HG02885 (cell line): ENCODE measurements around the gene FAAH.
A peak's percentile ranks its signal among the peaks of the same experiment; 100 is the strongest.

Experiments
- ATAC-seq: cut with Tn5 transposase; IDR thresholded peaks from one replicate; pipeline ENCODE4 v1.9.1; 2021; ENCODE audit warnings: mild to moderate bottlenecking; ENCODE audit not compliant: unreplicated experiment, poor library complexity

The FAAH gene

DNA sequence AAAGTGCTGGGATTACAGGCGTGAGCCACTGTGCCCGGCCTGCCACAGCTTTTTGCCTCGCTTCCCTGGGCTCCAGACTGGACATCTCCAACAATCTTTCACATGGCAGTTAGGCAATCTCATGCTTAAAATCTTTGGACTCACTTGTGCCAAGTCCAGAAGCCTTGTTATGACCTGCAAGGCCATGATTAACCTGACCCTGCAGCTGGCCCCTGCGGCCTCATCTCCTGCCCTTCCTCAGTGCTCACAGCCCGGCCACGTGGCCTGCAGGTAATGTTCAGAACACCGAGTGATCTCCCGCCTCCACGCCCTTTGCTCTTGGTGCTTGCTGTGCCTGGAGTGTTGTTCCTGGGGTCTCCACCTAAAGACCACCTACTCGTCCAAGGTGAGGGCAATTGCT lies 24.9 kb downstream of the FAAH start:
- no peak for ATAC-seq

DNA sequence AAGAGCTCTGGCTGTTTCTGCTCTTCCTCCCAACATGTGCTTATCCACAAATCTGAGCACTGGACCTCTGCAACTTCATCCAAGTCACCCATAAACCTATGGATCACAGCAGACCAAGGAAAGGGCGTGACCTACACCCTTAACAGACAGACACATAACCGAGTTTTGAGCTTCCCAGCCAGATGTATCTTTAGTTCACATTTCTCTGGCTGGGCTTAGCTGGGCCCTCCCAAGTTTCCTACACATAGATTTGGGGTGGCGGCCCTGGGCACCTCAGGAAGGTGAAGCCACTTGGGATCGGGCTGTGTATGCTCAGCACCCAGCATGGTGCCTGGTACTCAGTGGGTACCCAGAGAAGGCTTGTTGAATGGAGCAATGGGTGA lies 26.4 kb downstream of the FAAH start:
- ATAC-seq, result no peak

DNA sequence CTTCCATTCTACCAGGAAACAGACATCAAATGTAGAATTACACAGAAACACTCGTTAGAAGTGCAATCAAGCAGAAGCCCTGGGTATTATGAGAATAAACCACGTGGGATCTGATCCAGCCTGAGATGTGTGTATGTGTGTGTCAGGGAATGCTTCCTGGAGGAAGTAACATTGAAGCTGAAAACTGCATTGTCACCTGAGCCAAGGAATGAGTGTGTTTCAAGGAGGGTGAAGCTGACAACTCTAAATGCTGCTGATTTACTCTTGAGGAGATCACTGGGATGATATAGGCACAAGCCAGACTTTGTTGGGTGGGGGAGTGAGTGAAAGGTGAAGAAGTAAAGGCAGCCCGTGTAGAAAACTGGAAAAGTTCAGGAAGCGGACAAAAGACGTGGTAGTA lies 27.6 kb downstream of the FAAH start:
- ATAC-seq, result no peak

DNA sequence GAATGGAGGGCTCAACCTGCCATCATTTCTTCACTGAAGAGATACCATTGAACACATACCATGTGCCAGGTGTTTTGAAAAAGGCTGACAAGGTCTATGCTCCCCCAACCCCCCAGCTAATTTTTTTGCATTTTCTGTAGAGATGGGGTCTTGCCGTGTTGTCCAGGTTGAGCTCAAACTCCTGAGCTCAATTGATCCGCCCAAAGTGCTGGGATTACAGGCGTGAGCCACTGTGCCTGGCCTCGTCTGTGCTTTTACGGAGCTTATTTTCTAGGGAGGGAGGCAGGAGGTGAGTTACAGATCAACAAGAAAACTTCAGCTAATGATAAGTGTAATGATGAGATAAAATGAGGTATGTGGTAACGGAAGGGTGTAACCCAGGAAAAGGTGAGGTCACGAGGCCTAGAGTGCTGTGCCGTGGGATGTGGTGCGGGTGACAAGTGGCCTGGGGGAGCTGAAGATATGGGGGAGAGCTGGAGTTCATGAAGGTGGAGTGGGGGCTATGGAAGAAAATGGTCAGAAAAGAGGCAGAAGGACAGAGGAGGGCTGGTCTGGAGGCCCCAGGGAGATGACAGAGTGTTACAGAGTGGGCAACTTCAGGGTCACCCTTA lies 28.2 kb downstream of the FAAH start:
- ATAC-seq, result no peak

DNA sequence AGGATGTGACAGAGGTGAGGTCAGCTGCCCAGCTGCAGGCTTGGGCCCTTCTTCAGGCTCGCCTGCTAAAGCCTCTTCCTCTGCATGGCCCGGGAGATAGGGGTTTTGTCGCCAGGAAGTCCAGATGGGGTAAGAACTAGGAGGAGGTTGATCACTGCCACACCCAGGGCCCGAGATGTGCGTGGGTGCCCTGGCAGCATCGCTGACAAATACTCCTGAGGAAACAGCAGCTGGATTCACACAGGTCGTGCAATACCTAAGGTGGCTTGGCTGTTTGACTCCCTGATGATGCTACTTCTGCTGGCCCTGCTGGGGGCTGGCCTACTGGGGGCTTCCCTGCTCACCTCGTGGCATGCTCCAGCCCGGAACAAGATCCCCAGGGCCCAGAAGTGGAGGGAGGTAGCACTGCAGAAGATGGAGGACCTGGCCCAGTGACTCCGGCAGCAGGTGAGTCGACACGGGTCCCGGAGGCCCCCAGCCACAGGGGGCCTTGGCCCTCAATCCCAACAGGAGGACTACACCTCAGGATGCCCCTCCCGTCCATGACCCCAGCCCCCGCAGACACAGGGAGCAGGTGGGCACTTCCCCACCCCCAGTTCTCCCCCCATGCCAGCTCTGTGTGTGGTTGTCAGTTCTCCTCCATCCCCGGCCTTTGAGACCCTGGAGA lies 29.6 kb downstream of the FAAH start:
- ATAC-seq, result no peak

DNA sequence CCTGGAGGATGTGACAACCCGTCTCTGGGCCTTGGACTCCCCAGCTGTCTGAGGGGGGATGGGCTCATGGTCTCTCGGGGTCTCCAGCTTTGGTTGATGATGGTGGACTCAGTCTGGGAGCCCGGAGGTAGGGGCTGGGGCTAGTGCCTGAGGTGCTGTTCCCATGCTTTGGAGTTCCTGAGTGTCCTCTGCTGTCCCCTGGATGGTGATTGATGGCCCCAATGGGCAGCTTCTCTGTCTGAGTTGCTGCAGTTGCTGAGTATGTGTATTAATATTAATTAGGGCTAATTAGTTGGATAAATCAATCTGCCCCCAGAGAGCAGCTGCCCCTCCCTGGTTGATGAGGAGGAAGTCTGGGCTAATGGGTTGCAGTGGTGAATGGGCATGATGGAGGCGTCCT lies 30.6 kb downstream of the FAAH start:
- no peak for ATAC-seq

DNA sequence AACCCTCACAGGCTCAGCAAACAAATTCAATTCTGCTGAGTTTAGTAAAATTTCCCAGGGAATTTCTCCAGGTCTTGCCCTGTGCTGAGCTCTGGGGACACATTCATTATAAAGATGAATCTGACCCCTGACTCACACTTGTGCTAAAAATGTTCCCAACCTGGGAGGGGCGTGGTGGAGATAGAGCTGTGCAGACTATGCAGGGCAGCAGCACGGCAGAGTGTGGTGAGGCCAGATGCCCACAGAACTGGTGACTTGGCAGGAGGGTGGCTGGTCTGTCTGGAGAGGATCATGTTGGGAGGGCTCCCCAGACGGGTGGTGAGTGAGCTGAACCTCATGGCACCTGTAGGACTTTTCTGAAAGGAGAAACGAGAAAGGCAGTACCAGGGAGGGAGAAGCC lies 31.6 kb downstream of the FAAH start:
- ATAC-seq, result no peak

DNA sequence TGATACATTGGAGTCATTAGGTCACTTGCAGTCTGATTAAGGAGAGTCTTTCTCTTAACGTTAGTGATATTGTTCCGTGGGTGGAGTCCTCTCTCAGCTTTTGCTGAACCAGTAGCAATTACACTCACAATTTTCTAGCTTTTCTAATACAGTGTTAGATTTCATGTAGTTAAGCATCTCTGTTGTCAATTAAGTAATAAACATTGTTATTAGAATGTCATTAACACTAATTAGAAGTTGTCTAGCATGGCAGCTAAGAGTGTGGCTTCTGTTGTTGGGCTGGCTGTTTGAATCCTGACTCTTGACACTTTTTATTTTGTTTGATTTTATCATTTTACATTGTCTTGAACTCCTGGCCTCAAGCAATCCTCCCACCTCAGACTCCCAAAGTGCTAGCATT lies 33.4 kb downstream of the FAAH start:
- no peak for ATAC-seq

DNA sequence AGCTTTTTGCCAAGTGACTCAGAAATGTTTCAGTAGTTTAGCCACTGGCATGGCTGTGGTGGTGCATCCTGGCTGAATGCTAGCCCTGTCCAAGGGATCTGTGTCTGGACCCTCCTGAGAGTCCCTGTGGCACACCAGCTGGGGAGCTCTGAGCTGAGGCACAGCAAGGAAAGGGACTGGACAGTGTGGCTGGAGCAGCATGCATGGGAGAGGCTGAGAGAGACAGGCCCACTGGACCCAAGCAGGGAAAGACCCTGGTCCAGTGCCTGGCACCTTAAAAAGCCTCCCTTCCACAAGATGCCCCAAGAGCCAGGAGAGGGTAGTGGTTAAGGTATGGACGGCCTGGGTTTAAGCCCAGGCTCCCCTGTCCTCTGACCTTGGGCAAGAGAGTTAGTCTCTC lies 35.3 kb downstream of the FAAH start:
- no peak for ATAC-seq

DNA sequence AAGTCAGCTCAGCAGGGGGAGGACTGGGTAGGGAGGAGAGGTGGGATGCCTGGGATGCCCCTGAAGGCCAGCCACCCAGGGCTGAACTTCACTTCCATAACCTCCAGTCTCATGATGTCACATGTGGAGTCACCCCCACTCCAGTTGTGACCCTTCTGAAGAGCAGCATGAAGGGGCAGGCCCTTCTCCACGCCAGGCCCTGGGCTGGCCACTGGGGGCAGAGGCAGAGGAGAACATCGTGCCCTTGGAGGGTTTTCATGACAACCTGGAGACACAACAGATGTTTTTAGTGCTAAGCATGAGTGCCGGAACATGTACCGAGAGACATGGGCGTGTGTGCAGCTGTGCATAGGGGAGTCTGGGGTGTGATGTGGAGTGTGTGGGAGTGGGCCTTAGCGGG lies 37.6 kb downstream of the FAAH start:
- ATAC-seq, result no peak

DNA sequence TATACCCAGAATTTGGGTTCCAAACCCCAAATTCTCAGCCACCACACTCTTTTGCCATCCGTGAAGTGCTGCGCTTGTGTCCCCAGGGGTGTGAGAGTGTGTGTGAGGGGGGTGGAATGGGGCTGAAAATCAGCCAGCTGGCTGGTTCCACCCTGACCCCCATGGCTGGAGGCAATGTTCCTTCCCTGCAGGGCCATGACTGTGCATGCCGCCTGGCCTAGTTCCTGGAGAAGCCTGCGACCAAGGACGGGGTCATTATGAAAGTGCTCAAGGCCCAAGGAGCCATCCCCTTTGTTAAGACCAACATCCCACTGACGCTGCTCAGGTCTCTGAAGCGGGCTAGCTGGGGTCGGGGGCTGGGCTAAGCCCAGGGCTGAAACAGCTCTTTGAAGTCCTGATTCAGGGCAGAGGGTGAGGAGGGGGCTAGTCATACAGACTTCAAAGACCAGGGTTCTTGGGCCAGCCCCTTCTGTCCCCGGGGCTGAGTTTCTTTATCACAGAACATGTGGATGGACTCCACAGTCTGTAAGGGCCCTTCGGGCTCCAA lies 38.7 kb downstream of the FAAH start:
- ATAC-seq, result no peak

DNA sequence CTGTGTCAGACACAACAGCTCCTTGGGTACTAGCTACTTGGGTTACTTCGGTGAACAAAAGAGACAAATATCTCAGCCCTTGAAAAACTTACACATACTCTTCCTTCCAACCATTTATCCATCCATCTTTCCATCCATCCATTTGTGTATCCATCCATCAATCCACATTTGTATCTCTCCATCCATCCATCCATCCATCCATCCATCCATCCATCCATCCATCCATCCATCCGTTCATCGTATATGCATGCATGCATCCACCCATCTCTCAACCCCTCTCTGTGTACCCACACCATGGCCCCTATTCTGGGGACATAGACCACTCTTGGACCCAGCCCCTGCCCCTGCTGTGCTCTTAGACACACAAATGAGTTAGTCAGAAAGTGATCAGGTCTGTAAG lies 40.2 kb downstream of the FAAH start:
- ATAC-seq, result no peak

DNA sequence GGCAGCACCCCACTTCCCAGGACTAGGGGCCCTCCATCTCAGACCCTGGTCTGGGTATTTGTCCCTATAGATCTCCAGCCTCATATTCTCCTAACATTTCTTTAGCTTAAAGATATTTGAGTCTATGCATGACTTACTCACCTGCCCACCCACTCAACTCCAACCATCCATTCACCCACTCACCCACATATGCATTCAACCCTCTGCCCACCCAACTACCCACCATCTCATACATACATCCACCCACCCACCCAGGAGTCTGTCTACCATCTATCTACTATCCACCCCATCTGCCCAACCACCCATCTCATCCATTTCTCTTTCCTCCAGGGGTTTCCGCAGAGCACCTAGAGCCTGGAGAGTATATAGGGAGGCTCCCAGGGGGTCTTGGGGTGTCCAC lies 42.7 kb downstream of the FAAH start:
- no peak for ATAC-seq

DNA sequence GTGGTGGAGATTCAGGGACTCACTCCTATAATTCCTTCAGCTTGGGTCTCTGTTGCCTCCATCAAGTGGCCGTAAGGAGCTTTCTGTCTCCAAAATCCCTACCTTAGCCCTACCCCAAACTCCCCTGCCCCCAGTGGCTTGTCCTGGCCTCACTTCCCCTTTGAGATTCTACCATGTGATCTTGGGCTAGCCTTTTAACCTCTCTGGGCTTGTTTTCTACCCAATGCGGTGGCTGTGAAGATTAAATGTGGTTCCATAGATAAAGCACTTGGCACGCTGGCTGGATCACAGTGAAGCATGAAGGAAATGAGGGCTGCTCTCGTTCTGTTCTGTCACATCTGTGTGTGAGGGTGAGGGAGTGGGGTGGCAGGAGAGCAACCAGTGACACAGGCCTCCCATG lies 43.6 kb downstream of the FAAH start:
- no peak for ATAC-seq

DNA sequence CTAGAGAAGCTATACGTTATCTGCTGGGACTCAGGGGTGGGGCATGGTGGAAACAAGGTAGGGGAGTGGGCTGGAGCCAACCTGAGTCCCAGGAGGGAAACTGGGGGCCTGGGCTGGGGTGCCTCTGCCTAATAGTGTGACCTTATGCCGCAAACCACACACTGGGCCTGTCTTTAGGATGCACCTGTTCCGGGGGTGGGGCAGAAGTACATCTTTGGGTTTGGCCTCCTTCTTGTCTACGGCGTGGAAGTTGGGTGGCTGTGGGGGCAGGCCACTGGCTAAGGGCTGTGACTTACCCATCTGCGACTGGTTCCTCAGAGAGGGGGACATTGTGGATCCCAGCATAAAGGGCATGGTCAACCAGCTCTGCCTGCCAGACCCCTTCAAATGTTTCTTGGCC lies 44.2 kb downstream of the FAAH start:
- ATAC-seq, result no peak

DNA sequence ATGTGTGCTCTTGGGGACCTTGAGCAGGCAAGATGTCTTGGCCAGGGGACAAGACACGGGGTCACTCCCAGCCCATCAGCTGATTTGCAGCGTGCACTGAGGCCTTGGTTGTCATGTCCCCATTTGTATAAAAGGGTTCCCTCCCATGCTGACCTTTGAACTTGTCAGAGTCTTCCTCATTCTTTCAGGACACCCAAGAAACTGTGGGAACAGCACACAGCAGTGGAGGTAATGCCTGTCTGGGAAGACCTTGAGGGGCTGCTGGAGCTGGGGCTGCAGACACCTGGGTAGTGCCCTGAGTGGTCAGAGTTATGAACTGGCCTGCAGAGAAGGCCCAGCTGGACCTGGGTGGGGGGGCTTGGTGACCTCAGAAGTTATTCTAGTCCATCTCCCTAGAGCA lies 46.4 kb downstream of the FAAH start:
- no peak for ATAC-seq

DNA sequence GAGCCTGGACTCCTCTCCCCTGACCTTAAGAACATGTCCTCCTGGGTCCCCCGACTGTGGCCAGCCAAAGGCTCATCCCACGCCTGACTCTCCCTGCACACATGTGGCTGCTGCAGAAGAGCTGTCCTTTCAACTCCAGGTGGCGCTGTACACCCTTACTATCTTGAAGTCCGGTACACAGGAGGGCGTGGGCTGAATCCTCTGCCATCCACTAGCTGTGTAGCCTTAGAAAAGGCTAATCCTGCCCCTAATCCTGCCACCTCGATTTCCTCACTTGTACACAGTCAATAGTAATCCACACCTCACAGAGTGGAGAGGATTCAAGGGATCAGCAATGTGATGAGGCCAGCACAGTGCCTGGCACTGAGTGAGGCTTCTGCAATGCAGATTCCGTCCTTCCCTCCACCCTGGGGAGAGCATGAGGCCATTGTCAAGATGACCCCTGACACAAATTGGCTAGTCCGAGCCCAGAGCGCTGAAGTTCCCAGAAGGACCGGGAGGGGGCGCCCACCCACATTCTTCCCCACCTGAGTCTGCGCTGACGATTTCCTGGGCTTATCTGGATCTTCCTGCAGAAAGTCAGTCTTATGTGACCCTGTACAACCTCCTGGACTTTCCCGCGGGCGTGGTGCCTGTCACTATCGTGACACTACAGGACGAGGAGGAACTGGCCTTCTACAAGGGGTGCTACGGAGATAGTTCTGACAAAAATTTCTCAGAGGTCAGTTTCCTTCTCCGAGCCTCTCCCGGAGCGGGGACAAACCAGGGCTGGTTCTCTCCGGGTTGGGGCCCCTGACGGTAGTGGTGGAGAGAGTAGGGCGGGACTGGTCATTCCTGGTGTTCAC lies 48.4 kb downstream of the FAAH start:
- peak; percentile 72 for ATAC-seq

DNA sequence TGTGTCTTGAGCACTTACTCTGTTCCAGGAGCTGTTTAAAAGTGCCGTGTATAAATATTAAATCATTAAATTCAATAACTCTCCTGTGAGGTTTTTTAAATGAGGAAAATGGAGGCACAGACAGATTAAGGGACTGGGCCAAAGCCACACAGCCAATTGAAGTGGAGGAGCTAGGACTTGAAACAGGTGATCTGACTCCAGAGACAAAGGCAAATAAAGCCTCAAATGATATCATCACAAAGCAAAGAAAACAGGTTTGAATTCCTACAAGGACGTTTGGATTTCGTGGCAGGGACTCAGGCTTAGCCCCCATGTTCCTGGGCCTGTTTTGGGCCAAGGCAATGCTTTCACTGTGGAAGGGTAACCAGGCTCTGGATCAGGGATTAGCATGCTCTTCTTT lies 50.3 kb downstream of the FAAH start:
- ATAC-seq, result no peak

DNA sequence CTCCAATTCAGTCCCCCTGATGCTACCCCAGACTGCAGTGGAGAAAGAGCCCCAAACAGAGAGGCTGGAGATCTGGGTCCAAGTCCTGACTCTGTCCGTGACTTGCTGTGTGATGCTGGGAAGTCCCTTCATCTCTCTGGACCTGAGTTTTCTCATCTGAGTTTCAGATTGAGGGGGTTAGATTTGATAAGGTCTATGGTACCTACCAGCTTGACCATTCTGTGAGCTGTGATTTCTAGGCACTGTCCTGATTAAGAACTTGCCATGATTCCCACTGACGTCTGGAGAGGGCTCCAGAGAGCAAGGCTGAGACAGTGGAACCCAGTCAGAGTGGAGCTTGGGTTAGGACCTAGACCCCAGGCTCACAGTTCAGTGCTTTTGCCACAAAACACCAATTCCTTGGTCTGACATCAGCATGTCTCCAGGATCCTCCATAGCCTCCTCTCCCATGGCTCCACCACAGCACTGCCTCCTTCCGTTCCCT lies 51.7 kb downstream of the FAAH start:
- no peak for ATAC-seq

DNA sequence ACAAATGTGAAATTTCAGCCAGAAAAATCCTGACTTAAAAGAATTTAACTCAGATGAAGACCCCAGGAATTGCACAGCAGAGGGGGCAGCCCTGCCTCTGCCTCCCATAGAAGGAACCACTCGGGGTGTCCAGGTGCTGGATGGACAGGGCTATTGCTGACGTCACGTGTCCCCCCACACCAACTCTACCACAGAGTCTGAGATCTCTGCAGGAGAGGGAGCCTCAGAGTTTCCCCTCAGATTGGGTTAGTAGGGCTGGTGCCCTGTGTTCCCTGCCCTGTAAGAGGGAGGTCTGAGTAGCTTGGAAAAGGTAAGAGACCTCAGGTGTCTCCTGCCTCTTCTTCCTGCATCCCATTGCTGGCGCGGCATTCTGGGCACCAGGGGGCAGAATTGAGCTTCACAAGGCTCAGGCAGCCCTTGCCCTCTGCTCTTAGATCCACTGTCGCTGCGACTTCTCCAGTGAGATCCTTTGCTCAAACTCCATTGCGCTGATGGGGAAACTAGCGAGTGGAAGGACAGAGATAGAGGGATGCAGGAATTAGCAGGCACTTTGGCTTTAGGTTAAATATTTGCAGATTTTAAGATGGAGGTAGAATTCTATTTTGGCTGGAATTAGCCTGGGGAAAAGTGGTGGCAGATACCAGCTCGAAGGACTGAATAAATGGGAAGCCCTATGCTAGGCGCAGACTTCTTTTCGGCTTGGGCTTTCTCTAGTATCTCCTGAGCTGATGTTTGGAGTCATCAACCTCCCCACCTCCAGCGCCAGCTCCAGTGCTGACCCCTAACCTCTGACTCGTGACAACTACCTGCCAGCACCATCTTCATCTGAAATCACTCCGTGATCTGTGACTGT lies 52.8 kb downstream of the FAAH start:
- peak; percentile 53 for ATAC-seq
